Sigmoid colon (tissue), 7 donors: ENCODE measurements around the gene GP1BB. TPM values are rescaled to one million over a fixed set of nuclear protein-coding genes. Genes with fewer than 3 reads are reported as not detected.

Experiments
- DNase-seq: peaks from one replicate; pipeline ENCODE4 v3.0.0-alpha.2; 2019
- H3K27ac ChIP-seq, 4 donors: fragments of 200-600 bp; sonication (generic); one replicate each; pipeline ENCODE4 v1.5.1; 2016 to 2019; ENCODE audit warnings: mild to moderate bottlenecking in 1 of 4
- H3K27me3 ChIP-seq, 3 donors: fragments of 200-600 bp; sonication (generic); one replicate each; pipeline ENCODE4 v1.5.1; 2019; ENCODE audit warnings: mild to moderate bottlenecking in 1 of 3
- H3K36me3 ChIP-seq, 4 donors: fragments of 200-600 bp; sonication (generic); one replicate each; pipeline ENCODE4 v1.5.1; 2016 to 2019
- H3K4me1 ChIP-seq, 4 donors: fragments of 200-600 bp; sonication (generic); one replicate each; pipeline ENCODE4 v1.5.1; 2017 to 2019
- H3K4me3 ChIP-seq, 4 donors: fragments of 200-600 bp; sonication (generic); one replicate each; pipeline ENCODE4 v1.5.1; 2017 to 2019; ENCODE audit warnings: mild to moderate bottlenecking in 2 of 4, moderate library complexity in 1 of 4
- H3K9me3 ChIP-seq, 4 donors: fragments of 200-600 bp in 3 of 4; sonication (generic) in 3 of 4; one replicate each; pipeline versions ENCODE4 v1.5.1 to v1.6.1; 2013 to 2019
- CTCF ChIP-seq, 4 experiments: fragments of 450-650 bp in 3 of 4; fragments of 200-600 bp in 1 of 4; IDR thresholded peaks; one replicate each; pipeline ENCODE4 v1.5.1; 2016 to 2019; ENCODE audit warnings: antibody characterized with exemption in 4 of 4, mild to moderate bottlenecking in 3 of 4, moderate library complexity in 2 of 4
- EP300 ChIP-seq, 4 donors: sonication (generic); formaldehyde crosslinking; IDR thresholded peaks; one replicate each; pipeline ENCODE4 v1.6.1; 2017; ENCODE audit warnings: antibody characterized with exemption in 4 of 4
- POLR2A ChIP-seq, 2 donors: fragments of 450-650 bp; IDR thresholded peaks; one replicate each; pipeline ENCODE4 v1.6.1; 2016; ENCODE audit warnings: antibody characterized with exemption in 2 of 2, mild to moderate bottlenecking in 2 of 2, moderate library complexity in 2 of 2
- POLR2AphosphoS5 ChIP-seq, 4 donors: sonication (generic); formaldehyde crosslinking; IDR thresholded peaks; one replicate each; pipeline ENCODE4 v1.6.1; 2017; ENCODE audit warnings: antibody characterized with exemption in 4 of 4
- WGBS, 2 donors: extraction: QIAGEN DNeasy Blood & Tissue Kit; methylation state at CpG; one replicate each; pipeline ENCODE4 v1.1.7; 2013; 5-methylcytosine and 5-hydroxymethylcytosine counted together
- intact Hi-C: fragments of 100-400 bp; cut with DNase I; formaldehyde crosslinking; loops from one replicate; pipeline ENCODE4 v1.15.1; 2023
- polyA plus RNA-seq, 3 donors: library from polyadenylated mRNA; stranded (reverse); fragments of 200-250 nt; gene quantifications; one replicate each; pipeline ENCODE4 v1.2.3, GENCODE V29; 2013
- total RNA-seq, 4 donors: library from RNA; depleted of rRNA; stranded (reverse); fragments of >200 nt; gene quantifications; one replicate each; pipeline ENCODE4 v1.1.0, GENCODE V29; 2016
- donor health status: healthy with polysubstance abuse.
- donor health status: Bipolar disorder and iron deficiency.
- donor health status: healthy.

Gene GP1BB
- total and polyA plus RNA-seq, 7 donors = 1.1 to 2.9 (median 1.9) TPM; not detected in 2

- intact Hi-C loops = no loop called here
- 49 to 68% methylated on average over 33 of the region's 33 CpGs for WGBS, 2 donors
- Histone ChIP-seq H3K4me1 (peaks cover 0 to 36% (median 30%) of the 10 kb centered on the region in 4 donors), H3K36me3 (no peaks in the 10 kb centered on the region), H3K4me3 (no peak overlapping the region), H3K27me3 (peaks cover 44 to 93% (median 90%) of the 10 kb centered on the region in 3 donors), H3K27ac (no peak overlapping the region), H3K9me3 (no peaks in the 10 kb centered on the region)
- no peak for DNase-seq
- TF ChIP-seq POLR2AphosphoS5 (IDR thresholded peaks at IDR 0.05) (no peak), EP300 (IDR thresholded peaks at IDR 0.05) (no peak)
These were observed 38.6 kb downstream of the GP1BB start for GRCh38 chr22:19761725-19762567.

GRCh38 chr22:19762568-19763457 lies 39.5 kb downstream of the GP1BB start:
- Histone ChIP-seq H3K27ac (no peak overlapping the region), H3K4me3 (no peak overlapping the region), H3K9me3 (no peaks in the 10 kb centered on the region), H3K36me3 (no peaks in the 10 kb centered on the region), H3K4me1 (peaks cover 0 to 40% (median 33%) of the 10 kb centered on the region in 4 donors), H3K27me3 (peaks cover 51 to 93% (median 90%) of the 10 kb centered on the region in 3 donors)
- 71 to 72% methylated on average over 34 of the region's 34 CpGs for WGBS, 2 donors
- no peak for TF ChIP-seq POLR2A (IDR thresholded peaks at IDR 0.05)
- TF ChIP-seq EP300 (IDR thresholded peaks at IDR 0.05) = no peak
- no peak for TF ChIP-seq CTCF (IDR thresholded peaks at IDR 0.05)
- no peak for TF ChIP-seq POLR2AphosphoS5 (IDR thresholded peaks at IDR 0.05)
- DNase-seq = no peak
- intact Hi-C loops = no loop called here

- no peak overlapping the region for H3K4me3 ChIP-seq
- 53 to 62% methylated on average over 39 of the region's 39 CpGs for WGBS, 2 donors
- no peaks in the 10 kb centered on the region for H3K9me3 ChIP-seq
- intact Hi-C loops = no loop called here
- H3K27me3 ChIP-seq = peaks cover 58 to 93% (median 90%) of the 10 kb centered on the region in 3 donors
- no peak overlapping the region for H3K27ac ChIP-seq
- H3K4me1 ChIP-seq = peaks cover 0 to 38% (median 33%) of the 10 kb centered on the region in 4 donors
- TF ChIP-seq CTCF (IDR thresholded peaks at IDR 0.05) (no peak), POLR2AphosphoS5 (IDR thresholded peaks at IDR 0.05) (no peak), POLR2A (IDR thresholded peaks at IDR 0.05) (no peak), EP300 (IDR thresholded peaks at IDR 0.05) (no peak)
- no peak for DNase-seq
- no peaks in the 10 kb centered on the region for H3K36me3 ChIP-seq
These were observed 40.3 kb downstream of the GP1BB start for GRCh38 chr22:19763458-19764298.

- WGBS, 2 donors = 60 to 72% methylated on average over 17 of the region's 17 CpGs
- Histone ChIP-seq H3K27ac (no peak overlapping the region), H3K4me1 (peaks cover 0 to 33% (median 30%) of the 10 kb centered on the region in 4 donors), H3K36me3 (no peaks in the 10 kb centered on the region), H3K9me3 (no peaks in the 10 kb centered on the region), H3K27me3 (peaks cover 53 to 93% (median 90%) of the 10 kb centered on the region in 3 donors), H3K4me3 (no peak overlapping the region)
- no peak for DNase-seq
- intact Hi-C loops = no loop called here
- TF ChIP-seq POLR2AphosphoS5 (IDR thresholded peaks at IDR 0.05) = no peak
- TF ChIP-seq CTCF (IDR thresholded peaks at IDR 0.05) = no peak
- TF ChIP-seq EP300 (IDR thresholded peaks at IDR 0.05) = no peak
- no peak for TF ChIP-seq POLR2A (IDR thresholded peaks at IDR 0.05)
These were observed 40.9 kb downstream of the GP1BB start for GRCh38 chr22:19764299-19764593.
